GM18868 (cell line): ENCODE data around the gene SGMS1.
"Not testable (repeated sequence)": the region's sequence is repeated elsewhere in the genome, so short reads cannot be mapped to it uniquely, and the experiment has no call there.

ENCODE experiments used
- ATAC-seq: cut with Tn5 transposase; IDR thresholded peaks from one replicate; pipeline ENCODE4 v1.9.1; 2021; ENCODE audit warnings: mild to moderate bottlenecking, moderate library complexity; ENCODE audit not compliant: unreplicated experiment

The SGMS1 gene

DNA sequence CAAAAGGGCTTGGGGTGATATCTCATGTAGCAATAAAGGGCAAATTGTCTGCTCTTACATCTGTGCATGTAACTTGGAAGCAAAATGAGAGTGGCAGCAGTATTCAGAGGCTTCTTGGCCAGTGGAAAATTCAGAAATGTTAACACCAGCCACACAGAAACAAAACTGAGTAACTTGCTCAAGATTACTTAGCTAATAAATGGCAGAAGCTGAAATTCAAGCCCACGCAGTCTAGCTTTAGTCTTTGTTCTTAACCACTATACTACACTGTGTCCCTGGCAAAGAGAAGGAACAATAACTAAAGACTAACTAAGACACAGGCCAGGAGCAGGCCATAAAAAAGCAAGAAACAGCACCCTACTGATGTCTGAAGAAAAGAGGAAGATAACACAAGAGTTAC is 186.5 kb downstream of the SGMS1 start:
- no peak for ATAC-seq

DNA sequence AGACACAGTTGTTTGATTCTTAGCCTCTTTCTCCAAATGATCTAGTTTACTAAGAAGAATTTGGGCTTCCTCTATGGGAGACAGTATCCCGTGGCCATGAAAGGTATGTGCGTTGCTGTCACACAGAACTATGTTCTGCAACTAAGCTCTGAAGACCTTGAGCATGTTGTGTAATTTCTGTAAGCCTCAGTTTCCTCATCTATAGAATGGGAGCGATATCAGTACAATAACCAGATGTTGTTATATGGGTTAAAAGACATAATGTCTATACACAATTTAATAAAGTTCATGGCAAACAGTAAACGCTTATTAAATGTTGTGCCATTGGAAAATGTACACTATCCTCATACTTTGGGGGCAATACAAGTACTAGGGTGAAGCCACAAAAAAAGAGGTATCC is 187.0 kb downstream of the SGMS1 start:
- no peak for ATAC-seq

DNA sequence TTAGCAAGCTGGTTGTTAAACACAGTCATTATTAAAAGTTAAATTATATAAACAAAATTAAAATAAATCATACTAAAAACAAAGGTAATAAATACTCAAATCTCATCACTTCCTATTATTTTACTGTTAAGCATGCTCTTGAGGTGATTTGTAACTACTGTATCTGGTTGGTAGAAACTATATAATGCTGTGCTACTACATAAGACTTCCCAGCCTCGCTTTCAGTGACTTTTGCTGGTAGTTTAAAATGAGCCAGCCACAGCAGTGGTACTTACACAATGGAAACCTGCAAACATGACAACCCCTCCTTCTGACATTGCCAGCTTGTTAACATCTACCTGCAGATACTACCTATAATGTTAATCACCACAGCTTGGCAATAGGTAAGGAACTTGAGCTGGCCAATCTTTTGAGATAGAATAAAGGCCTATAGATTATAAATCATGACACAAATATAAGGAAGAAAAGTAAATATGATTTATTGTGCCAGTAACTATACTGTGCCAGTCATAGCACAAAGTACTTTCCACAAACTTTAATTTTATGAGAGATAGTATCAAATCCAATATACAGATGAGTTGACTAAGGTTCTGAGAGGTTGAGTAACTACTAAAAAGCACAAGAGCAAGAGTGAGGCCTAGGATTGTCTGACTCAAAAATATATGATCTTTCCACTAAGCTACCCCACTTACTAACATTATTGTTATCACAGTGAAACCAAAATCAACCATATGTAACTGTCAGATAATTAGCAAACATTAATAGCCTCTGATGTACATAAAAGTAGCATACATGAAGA is 191.3 kb downstream of the SGMS1 start:
- peak; percentile 42 for ATAC-seq

DNA sequence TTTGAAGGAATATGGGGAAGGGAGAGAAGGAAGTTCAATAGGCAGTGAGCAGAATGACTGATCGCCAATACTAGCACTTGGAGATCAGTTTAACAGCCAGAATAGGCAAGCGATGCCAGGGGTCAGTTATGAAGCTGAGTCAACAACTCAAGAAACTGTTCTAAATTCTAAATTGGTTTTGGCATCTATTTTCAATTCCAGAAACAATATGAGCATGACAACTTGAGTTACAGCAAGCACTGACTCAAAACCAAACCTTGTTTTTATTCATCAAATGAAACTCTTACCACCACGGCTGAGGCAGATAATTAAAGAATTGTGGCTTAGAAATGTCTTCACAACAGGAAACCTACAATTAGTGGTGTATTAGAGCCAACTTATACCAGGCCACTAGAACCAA is 192.0 kb downstream of the SGMS1 start:
- peak; percentile 94 for ATAC-seq

DNA sequence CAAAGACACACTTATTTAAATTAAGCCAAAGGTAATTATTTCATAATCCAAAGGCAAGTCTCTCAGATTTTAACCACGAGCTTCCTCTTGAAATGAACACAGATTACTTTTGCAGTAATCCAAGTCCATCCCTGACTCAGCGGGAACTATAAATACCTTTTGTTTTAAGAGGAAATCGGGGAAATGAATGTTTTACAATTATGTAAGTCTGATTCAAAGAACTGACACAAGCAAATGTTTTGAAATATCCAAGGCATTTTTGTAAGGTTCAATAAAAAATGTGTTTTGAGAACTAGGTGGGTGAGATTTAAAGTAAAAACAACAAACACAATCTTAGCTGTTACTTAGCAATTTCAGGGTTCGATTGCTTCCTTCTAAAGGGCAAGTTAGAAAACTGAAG is 192.6 kb downstream of the SGMS1 start:
- ATAC-seq: no peak

DNA sequence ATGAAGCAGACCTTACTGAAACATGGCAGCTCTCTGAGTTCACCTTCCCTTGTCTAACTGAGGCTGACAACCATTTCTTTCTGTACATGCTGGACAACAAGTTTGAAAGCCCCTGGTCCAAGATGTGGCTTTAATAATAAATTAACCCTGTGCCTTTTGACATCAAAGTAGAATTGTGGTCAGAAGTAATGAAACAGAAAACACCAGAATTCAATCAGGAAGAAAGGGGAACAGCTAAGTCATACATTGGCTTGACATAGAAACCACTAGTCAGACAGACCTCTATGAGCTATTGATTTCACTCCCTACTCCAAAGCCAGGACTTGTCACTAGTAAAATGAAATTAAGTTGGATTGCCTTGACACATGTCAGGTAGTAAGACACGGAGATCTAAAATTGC is 197.3 kb downstream of the SGMS1 start:
- ATAC-seq: peak; percentile 74

DNA sequence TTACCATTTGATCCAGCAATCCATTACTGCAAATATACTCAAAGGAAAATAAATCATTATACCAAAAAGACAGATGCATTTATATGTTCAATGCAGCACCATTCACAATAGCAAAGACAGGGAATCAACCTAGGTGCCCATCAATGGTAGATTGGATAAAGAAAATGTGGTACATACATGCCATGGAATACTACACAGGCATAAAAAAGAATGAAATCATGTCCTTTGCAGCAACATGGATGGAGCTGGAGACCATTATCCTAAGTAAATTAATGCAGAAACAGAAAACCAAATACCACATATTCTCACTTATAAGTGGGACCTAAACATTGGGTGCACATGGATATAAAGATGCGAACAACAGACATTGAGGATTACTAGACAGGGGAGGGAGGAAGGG is 198.5 kb downstream of the SGMS1 start:
- not testable (repeated sequence) for ATAC-seq

DNA sequence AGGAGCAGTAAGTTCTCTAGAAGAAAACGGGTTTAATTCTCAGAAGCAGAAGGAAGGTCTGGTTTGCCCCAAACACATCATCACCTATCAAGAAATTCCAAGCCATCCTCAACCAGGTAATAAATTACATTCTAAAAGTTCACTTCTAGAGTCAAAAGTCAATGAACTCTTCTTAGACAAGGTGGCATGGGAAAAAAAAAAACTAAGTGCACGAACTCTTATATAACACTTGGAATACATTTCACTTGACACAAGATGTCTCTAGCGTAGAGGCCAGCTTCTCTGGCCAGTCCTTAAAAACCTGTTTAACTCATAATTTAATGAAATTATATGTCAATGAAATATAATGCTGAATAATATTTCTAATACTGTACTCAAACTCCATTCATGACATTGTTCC is 200.3 kb downstream of the SGMS1 start:
- no peak for ATAC-seq

DNA sequence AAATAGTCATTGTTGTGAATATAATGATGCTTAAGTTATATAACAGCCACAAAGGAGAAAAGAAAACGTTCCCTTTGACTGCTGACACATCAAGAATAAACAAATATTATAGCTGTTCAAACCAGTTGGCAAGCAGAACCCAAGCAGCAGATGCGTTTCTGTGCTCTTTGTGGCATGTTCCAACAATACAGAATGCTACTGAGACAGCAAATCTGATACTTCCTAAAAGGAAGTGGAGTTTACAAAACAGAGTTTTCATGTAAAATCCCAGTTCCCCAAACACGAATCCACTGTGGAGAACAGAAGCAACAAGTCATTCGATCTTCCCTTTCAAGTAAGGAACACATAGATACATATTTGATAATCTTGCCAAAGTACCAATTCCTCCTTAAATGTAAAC is 201.5 kb downstream of the SGMS1 start:
- no peak for ATAC-seq

DNA sequence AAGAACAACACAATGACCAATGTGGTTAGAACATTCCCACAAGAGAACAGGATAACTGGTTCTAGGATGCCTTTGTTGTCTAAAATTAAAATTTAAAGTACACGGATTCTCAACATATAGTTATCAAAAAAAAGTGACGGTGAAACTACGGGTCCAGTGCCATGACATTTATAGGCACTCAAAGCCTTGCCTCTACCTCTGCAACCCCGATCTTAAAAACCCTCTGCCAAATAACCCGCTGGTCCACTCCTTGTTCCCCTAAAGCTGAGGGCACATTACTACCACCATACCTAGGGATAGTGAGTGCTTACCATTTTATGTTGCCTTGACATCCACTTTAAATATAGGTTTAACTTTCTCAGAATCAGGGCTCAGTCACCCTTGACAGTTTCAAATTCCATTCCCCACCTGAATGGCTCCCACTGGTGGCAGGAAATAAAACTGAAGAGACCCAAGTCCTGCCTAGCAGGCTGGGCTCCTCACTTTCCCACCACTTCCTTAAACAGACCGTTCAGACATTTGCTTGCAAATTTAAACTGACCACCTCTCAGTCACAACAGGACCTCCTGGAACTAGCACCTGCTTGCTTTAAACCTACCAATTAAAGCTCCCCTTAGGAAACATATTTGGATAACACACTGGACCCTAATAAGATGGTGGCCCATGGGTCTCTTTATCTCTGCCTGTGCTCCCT is 202.6 kb downstream of the SGMS1 start:
- ATAC-seq: peak; percentile 51

DNA sequence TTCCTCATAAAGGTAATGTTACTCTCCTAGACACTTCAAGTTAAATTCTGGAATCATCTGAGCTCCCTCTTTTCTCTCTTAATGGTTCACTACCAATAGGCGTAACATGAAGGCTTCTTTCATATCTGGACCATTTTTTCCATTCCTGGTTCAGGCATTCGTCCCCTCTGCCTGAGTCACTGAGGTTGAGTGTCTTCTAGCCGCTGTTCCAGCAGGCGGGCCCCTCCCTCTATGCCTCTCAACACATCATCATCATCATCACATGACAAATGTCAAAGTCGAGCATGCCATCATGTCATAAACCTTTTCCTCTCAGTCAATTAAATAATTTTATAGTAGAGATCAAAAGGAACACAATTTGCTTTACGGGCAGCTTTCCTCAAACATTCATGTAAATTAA is 203.6 kb downstream of the SGMS1 start:
- no peak for ATAC-seq

DNA sequence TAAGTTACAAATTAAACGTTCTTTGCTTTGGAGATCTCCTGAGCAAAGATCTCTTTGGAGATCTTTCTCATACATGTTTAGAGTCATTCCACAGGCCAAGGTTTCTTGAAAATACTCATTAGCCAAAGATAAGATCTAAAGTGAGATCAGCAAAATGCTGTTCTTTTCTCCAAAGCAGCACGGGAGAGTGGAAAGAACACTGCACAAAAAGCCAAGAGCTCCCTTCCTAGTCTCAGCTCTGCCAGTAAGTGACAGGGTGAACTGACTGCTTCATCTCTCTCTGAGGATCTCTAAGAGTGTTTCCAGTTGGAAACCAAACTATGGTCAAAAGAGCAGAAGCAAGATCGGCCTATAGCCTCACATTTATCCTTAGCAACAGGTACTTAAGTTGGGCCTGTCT is 204.0 kb downstream of the SGMS1 start:
- no peak for ATAC-seq

DNA sequence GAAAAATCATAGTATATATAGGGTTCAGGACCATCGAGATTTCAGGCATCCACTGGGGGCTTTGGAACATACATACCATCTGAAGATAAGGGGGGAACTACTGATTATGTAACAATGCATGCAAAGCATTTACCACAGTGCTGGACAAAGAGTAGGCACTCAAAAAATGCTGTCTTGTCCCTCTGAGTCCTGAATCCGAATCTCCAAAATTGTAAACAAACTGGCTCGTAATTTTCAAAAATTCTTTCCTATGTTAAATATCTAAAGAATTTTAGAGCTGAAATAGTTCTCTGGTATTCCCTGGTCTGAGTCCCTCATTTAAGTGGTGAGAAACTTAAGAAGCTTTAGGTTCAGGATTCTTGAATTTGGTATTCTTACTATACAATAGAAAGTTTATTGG is 204.7 kb downstream of the SGMS1 start:
- no peak for ATAC-seq

DNA sequence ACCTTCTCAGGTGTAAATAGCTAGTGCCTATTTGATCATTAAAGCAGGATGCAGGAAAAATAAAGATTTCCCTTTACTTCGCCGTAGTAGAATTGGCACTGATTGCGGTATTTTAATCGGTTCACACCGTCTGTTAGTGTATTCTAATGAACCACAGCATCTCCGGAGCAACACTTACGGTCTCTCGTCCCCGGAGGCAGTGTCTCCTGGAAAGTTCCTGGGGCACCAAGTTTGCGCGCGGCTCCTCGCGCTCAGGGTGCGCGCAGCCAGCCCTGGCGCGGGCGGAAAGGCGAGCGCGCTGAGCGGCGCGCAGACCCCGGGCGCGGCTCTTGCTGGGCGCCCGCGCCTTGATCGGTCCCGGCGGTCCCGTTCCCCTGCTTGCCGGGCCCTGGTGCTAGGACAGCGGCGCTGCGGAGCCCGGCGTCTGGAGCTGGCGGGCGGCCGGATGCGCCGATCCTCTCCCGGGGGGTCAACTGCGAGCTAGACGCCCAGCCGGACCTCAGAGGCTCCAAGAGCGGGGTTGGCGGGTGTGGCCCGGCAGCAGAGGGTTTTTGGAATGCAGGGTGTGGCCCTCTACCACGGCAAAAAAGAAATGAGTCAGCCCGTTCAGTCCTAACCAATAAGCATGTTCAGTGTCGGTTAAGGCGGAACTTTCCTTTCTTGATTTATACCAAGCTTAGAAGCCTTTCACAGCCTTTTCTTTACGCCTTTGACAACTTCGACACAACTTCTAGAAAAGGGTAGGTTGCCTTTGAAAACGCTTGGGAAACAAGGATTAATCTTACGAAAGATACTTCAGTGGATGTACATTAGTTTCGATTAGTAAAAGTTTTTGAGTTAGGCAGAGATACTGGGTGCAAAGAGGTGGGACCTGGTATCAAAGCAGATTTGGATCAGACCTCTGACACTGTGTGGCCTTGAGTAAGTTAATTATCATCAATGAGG is 205.6 kb downstream of the SGMS1 start:
- ATAC-seq: peak; percentile 82

DNA sequence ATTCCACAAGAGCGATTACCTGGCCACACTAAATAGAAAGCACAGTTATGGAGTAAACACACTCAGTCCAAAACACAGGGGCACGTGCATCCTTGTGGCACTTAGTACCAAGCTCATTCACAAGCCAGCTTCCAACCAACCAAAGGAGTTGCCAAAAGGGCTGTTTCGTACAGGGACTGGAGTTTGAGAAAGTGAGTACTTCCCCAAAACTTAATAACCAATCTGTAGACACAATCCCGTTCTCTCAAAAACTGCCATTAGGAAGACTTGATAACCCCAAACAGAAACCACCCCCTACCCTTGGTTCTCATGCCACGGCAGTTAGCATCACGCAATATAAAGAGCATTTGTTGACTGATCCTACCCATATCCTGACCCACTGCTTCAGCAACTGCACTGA is 206.3 kb downstream of the SGMS1 start:
- no peak for ATAC-seq

DNA sequence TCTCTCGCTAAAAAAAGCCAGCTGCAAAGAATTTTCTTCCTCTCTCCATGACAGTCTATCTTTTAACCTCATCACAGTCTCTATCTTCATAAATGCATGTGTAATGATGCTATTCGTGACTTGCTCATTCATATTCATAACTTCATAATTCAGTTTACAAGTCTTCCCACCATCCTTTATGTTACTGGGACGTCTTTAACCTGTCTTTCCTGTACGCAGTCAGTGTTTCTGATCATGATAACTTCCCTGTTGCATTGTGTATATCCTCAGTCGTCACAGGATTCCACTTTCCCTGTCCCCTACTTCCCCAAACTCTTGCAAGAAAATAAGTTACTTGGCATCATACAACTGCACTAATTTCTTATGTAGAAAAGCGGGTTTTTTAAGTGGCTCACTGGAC is 206.9 kb downstream of the SGMS1 start:
- ATAC-seq: no peak

DNA sequence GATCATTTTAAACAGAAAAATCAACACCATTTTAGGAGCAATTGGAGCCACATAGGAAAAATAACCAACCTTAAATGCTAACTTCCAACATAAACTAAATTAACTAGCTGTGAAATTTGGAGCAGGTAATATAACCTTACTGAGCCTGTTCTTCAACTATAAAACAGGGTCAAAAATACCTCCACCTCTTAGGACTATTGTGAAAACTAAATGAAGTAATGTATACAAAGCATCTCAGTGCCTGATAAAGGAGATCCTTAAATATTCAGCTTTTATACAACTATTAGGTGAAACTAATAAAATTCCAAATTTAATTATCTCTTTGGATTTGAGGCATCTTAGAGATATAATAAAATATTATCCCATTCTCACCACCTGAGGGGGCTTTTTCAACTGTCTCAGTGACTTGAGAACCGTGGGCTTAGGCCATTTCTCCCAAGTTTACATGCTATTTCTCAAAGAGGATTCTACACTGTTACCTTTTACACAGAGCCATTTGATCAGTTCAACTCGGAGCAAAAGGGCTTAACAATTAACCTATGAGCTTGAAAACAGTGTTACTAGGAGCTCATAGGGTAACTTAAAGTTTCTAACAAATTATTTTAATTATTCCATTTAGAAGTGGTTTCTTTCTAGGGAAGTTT is 207.5 kb downstream of the SGMS1 start:
- ATAC-seq: no peak

DNA sequence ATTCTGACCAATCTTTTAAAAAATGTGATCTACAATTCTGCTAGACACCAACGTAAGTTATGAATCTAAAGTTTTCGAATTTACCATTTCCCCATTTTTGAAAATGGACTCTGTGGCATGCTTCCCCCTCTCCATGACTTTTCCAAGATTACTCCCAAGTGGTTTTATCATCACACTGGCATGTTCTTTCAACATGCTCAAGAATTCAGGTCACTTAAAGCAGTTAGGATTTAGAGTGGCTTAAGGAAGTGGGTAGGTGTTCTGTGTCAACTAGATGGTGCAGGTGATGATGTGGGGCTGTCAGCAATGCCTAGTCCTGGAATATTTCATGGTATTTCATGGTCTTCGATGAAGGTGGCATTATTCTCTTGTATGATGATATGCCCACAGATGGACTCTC is 208.5 kb downstream of the SGMS1 start:
- no peak for ATAC-seq

DNA sequence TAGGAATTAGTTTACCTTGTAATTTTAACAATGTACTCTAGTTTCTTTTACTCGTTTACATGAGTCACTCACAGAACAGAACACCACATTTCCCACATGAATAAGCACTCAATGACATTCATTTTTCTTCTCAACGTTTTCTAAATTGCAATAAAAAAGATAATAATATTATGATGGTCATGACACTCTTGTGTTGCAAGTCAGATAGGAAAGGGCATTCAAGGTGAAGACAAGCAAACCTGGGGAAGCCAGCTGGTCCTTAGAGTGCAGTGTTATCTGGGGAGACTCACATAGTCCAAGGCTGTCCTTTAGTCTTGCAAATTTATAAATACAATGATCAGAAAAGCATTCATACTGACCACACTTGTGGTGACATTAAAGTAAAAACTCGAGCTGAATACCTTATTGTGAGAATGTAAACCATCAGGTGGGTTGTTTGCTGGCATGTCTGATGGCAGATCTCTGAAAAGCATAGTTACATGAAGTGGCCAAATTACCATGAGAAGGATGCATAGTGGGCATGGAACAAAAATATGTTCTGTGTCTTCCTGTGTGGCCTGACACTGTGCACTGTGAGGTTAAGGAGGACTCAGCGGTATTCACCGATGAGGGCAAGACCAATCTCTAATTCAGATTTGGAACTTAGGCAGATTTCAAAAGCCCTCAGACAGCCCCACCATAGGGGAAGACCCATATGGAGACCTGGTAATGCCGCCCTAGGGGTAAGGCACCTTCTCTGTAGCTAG is 213.5 kb downstream of the SGMS1 start:
- no peak for ATAC-seq

DNA sequence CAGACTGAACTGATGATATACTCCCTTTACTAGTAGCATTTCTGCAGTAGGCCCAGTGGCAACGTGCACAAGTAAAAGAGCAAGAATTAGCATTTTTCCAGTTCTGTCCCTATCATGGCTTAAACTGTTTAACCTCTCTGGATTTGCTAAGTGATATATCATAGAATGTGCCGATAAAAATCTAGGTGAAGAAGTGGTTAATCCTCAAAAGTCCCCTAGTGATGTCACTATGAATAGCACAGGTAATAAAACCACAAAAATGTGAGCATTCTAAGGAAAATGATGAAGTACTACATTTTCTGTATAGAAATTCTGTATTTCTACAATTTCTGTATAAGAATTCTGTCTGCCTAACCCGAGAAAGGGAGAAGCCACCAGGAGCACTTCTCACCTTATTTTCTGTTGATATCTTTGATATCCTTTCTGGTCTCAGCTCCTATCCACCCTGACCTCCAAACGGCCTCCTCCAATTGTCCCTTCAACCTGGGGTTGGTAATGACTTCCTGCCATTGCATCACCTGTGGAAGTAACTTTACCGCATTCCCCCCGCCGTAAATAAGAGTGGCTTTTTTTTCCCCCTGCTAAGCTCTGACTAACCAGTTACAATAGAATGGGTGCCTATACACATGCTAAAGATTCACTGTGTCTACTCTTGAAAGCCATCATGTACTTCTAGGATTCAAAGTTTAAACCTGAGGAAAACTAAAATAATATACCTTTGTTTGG is 216.5 kb downstream of the SGMS1 start:
- ATAC-seq: no peak
